Cardiac fibroblast (primary cell): ENCODE results near the gene COL23A1.

ENCODE experiments used
- DNase-seq, 2 donors: peaks; one replicate each; pipeline versions ENCODE4 v3.0.0 to v3.0.0-alpha.2; 2010; ENCODE audit warnings: low read depth in 2 of 2
- H3K4me3 ChIP-seq, 2 donors: replicated peaks in 1 of 2; 1 replicate in 1 of 2; 2 replicates in 1 of 2; pipeline ENCODE4 v1.5.1; 2011; ENCODE audit warnings: low read depth in 2 of 2, low read length in 2 of 2, mild to moderate bottlenecking in 2 of 2, moderate library complexity in 1 of 2
- TF ChIP-seq, protein P1 (sequence below): IDR thresholded peaks from one replicate; pipeline ENCODE4 v1.5.1; 2011; ENCODE audit warnings: low read depth, mild to moderate bottlenecking, low read length, inconsistent platforms

COL23A1 gene

DNA sequence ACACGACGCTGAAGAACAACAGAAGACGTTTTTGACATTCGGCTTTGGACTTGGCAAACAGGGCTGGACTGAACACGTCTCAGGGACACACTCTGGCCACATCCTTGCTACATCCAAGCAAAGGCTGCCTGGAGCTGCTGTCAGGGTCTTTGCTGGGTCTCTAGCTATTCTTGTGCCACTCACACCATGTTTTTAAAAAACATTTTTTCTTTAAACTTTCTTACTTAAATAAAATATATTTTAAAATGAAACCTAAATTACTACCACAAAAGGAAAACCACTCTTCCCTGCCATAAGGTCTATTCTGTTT, 229.3 kb downstream of the COL23A1 start:
- no peak overlapping the region for H3K4me3 ChIP-seq
- TF ChIP-seq, protein P1, sequence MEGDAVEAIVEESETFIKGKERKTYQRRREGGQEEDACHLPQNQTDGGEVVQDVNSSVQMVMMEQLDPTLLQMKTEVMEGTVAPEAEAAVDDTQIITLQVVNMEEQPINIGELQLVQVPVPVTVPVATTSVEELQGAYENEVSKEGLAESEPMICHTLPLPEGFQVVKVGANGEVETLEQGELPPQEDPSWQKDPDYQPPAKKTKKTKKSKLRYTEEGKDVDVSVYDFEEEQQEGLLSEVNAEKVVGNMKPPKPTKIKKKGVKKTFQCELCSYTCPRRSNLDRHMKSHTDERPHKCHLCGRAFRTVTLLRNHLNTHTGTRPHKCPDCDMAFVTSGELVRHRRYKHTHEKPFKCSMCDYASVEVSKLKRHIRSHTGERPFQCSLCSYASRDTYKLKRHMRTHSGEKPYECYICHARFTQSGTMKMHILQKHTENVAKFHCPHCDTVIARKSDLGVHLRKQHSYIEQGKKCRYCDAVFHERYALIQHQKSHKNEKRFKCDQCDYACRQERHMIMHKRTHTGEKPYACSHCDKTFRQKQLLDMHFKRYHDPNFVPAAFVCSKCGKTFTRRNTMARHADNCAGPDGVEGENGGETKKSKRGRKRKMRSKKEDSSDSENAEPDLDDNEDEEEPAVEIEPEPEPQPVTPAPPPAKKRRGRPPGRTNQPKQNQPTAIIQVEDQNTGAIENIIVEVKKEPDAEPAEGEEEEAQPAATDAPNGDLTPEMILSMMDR: no peak
- DNase-seq: no peak

DNA sequence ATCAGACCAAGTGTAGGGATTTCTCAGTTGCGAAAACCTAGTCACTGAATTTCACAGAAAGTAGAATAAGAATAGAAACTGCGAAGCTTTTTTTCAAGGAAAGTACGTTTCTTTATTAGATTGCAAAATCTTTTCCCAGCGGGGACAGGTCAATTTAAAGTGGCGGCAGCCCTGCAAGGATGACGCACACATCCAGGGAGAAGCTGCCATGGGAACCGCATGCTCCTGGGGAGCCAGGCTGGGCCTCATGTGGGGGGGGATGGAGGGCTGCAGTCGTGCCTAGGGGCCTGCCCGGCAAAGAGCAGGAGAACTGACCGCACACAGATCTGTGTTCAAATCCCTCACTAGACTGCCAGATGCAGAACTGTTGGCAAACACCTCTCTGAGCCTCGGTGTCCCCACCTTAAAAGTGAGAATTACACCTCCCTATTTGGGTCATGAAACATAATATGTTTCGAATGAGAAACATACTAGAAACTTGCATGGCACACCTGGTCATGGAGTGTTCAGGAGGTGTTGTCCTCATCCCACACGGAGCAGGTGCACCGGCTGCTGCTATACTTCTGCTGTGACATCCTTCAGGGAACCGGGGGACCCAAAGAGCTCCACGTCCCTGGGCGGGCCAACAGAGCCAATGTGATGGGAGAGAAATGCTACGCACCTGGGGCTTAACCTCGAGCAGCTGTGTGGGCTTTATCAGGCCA, 229.8 kb downstream of the COL23A1 start:
- no peak overlapping the region for H3K4me3 ChIP-seq
- TF ChIP-seq, protein P1: no peak
- DNase-seq: peak in 1 of 2 donors; percentile 16

GRCh38 chr5:178359738-178360137, 230.5 kb downstream of the COL23A1 start:
- DNase-seq: no peak
- TF ChIP-seq, protein P1: no peak

DNA sequence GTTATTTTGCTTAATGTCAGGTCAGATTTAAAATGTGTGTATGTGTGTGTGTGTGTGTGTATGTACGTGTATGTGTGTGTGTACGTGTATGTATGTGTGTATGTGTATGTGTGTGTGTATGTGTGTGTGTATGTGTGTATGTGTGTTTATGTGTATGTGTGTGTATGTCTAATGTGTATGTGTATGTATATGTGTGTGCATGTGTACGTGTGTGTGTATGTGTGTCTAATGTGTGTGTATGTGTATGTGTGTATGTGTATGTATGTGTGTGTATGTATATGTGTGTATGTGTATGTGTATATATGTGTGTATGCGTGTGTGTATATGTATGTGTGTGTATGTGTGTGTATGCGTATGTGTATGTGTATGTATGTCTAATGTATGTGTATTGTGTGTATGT, 232.5 kb downstream of the COL23A1 start:
- H3K4me3 ChIP-seq: no peak overlapping the region
- TF ChIP-seq, protein P1: no peak
- no peak for DNase-seq

More at GRCh38 chr5:178359738-178360137, 230.5 kb downstream of the COL23A1 start:
- no peak overlapping the region for H3K4me3 ChIP-seq

DNA sequence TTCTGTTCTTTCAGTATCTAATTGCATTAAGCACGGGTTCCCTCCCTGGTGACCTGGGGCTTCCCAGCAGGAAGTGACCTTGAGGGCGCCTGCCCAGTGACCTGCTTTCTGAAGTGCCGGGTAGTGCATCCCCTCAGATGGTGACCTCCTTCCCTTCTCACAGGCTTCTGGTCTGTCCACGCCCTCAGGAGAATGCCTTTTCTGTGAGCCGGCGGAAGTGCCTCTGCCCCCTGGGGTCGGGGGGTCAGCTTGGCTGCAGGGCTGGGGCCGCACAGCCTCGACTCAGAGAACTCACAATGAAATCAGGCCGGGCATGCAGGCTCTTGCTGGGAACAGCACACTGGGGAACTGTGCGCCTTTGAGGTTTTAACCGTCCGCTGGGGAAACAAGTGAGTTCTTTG, 233.1 kb downstream of the COL23A1 start:
- DNase-seq: no peak
- TF ChIP-seq, protein P1: no peak
- H3K4me3 ChIP-seq: no peak overlapping the region

- no peak for DNase-seq
- TF ChIP-seq, protein P1: no peak
- no peak overlapping the region for H3K4me3 ChIP-seq
These were observed 233.7 kb downstream of the COL23A1 start for GRCh38 chr5:178356431-178356872.

- no peak for DNase-seq
- TF ChIP-seq, protein P1: no peak
- H3K4me3 ChIP-seq: no peak overlapping the region
These were observed 234.5 kb downstream of the COL23A1 start for GRCh38 chr5:178355671-178356070.
